Activated CD8-positive, alpha-beta memory T cell treated with anti-CD3 and anti-CD28 coated beads, Interleukin-2, amount 50 U/mL, for 4 hours (primary cell): Measurements from ENCODE around the gene CRADD.

Experiments used
- DNase-seq: peaks from one replicate; pipeline ENCODE4 v3.0.0-alpha.2; 2020

The CRADD gene

DNA sequence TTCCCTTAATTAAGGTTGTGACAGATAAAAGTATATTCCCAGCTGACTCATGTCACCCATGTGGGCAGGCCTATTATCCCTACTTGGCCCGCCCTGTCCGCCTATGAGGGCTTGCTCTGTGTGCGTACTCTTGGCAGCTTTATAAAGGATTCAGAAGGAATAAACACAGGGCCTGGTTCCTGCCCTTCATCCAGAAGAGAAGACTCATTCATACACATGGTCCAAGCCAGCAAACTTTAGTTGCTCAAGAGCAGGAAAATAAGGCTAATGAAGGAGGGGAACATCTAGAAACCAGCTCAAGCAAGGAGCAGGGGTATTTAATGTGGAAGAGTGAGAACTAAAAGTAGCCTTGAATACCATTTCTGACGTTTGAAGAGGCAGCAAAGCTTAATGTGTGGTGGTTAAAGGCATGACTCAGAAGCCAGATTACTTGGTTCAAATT lies 141.9 kb downstream of the CRADD start:
- DNase-seq, result no peak

DNA sequence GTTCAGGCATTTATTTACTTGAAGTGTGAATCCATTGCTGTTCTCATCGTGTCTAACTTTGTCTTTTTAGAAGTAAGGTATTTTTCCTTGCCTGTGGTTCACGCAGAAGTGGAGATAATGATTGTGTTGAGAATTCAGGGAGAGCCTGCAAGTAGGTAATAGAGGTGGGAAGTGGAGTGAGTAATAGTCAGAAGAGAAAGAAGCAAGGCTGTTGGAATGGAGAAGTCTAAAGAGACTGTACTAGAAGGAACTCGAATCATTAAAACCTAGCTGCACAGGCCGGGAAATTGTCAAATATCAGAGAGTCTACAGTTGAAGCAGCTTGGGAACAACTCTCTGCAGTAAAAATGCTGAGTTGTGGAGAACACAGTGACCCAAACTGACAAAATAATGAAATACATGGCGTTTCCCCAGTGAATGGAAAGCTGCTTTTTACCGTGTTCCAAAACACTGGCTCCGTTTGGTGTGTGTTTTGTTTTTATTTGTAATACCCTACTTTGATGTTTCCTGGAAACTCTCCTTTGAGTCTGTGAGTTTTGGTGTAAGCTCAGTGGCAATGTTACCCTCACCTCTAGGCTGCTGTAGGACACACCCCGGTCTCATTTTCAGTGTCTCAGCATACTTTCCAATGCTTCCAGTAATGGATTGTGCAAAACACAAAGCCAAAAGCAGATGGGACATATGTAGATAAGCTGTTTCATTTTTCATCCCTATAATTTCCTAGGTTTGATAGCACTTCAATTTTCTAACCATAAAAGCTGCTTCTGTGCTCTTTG lies 146.6 kb downstream of the CRADD start:
- no peak for DNase-seq

DNA sequence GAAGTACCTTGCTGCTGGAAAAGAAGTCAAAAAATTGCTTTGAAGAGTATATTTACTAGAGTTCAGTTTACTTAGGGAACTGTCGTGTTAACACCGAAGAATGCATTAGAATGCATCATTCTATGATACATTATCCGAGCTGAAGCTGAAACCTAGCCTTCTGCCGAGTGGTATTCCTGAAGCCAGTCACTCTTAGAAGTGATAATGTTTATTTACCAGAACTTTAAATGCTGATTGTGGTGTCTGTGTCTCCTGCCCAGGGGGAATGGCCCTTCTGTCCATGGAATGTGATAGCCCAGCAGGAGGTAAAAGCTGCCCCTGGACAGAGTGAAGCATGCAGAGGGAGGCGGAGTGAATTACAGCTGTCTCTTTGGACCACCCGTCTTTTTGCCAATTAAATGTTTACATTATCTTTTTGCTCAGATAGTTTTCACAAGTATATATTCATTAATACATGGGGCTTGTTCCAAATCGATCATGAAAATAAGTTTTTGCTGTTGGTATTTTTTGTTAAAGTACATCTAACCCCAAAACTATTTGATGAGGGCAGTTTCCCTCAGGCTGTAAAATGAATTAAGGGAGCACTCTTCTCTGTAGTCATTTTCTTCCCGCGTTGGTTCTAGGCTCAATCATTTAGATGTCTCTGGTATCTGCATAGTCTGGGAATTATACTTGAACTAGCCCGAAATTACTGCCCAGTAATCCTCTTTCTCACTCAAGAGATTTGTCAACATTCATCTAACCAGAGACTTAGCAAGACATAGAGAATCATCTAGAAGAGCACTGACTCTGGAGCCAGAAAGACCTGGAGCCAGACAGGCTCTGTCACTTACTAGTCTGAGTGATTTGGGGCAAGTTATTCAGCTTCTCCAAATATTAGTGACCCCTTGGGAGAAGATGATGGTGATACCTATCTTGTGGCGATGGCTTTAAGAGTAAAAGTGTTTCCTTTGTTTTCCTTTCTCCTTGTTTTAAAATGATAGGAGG lies 147.6 kb downstream of the CRADD start:
- no peak for DNase-seq

DNA sequence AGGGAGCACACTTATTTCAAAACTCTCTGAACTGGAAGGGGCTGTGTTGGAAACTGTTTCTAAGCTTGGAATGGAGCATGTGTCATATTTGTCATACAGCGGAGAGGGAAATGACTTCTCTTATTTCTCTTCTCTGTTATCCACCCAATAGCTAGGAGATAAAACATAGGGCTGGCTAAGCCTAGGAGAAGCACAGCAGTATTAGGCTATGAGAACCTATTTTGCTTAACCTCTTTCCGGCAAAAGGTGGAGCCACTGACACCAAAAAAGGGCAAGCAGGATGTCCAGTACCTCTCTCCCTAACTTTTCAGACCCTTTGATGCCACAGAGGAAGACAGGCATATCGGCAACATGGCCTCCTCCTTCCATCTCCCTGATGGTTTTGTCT lies 148.3 kb downstream of the CRADD start:
- DNase-seq, result no peak

DNA sequence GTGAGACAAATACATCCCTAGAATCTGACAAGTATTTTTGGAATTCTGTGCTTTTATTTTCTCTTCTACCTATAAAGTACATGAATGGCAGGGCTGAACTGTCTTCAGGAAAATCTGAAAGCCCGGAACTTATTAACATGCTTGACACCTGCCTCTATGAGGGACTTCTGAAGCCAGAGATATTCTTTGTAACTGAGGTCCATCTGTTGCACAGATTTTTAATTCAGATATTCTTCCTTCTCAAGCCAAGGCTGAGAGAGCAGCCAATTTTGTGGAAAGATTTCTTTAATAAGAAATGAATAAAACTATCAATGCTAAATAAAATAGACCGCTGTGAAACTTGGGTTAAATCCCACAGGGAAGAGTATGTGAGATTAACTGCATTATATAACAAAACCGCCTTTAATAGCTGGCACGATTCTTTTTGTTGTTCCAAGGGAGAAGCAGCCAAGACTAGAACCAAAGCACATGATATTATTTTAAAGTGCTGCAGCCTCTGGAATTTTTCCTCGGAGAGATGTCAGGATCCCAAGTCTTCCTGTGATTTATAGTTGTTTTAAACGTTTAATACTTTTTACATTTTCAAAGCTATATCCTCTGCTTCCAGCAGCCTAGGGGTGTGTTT lies 148.9 kb downstream of the CRADD start:
- DNase-seq, result no peak

DNA sequence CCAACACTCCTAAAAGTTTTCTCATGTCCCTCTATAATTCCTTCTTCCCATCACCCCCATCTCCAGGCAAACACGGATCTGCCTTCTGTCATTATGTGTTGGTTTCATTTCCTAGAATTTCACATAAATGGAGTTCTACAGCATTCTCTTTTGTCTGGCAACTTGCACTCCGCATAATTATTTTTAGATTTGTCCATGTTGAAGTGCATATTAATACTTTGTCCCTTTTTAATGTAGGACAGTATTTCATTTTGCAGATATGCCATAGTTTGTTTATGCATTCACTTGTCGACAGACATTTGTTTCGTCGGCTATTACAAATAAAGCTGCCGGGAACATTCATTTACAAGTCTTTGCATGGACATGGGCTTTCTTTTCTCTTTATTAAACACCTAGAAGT lies 150.0 kb downstream of the CRADD start:
- no peak for DNase-seq

DNA sequence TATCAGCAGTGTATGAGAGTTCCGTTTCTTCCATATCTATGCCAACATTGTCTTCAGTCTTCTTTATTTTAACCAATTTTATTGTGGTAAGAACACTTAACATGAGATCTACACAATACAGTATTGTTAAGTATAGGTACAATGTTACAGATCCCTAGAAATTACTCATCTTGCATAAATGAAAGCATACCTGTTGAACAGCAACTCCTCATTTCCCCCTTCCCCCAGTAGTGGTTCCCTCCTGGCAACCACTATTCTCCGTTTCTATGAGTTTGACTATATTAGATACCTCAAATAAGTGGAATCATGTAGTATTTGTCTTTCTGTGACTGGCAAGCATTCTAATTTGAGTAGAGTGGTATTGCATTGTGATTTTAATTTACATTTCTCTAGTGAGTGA lies 150.5 kb downstream of the CRADD start:
- DNase-seq, result no peak

DNA sequence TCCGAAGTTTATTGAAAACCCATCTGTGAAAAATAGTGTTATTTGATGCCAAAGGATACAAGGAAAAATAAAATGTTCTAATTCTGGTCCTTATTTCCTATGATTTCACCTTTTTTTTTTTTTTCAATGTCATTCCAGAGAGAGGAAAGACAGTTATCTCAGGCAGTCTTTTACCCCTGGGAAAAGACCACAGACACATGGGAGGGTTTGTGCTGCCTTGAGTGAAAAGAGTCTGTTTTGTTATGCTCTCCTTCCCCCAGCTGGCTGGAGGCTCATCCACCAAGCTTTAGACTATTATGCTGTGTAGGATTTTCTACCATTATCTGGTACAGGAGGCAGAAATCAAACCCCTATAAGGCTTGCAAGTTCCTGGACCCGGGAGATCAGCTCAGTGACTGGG lies 151.8 kb downstream of the CRADD start:
- no peak for DNase-seq

DNA sequence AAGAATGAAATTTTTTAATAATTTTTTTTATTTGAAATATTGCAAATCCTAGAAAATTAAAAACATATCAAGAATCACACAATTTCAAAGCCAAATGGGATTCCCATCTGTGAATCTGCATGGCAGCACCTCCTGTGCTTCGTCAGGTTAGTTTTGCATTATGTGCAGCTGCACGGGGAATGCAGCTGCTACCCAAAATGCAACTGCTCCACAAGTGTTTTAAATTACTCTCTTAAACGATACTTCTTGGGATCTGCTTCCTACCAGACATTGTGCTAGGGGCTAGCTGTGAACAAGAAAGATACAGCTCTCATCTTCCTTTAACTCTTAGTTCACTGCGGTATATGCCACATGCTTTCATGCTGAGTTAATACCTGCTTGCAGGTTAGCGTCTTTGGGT lies 154.2 kb downstream of the CRADD start:
- no peak for DNase-seq

DNA sequence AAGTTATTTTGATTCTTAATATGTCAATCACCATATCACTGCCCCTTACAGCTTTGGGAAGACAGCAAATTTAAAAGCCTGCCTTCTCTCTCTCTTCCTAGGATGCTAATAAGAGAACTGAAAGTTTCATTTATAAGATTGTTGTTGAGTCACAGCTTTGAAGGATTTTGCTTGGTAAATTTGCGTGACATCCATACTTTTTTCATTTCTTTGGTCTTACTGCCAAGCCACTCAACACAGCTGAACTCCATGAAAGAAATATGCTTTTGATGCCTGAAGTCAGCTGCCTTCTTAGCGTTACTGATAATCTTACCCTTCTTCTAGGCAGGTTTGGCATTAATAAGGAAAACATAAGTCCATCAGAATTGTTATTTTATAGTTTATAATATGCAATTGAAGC lies 155.0 kb downstream of the CRADD start:
- DNase-seq, result no peak

DNA sequence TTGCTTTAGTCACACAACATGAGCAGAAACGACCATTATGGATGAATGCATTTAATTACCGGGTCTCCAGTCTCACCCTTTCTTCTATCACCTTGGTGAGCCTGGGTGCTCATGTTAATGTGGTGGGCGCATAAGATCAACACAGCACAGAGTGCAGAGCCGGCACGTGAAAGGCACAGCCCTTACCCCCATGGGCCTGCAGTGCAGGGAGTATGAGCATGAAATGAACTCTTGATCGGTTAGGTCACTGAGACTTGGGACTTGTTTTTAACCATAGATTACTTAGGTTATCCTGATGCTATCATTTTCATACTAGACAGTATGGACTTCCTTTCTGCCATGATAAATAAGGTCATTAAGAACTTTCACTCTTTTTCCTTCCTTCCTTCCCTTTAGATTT lies 156.8 kb downstream of the CRADD start:
- no peak for DNase-seq

DNA sequence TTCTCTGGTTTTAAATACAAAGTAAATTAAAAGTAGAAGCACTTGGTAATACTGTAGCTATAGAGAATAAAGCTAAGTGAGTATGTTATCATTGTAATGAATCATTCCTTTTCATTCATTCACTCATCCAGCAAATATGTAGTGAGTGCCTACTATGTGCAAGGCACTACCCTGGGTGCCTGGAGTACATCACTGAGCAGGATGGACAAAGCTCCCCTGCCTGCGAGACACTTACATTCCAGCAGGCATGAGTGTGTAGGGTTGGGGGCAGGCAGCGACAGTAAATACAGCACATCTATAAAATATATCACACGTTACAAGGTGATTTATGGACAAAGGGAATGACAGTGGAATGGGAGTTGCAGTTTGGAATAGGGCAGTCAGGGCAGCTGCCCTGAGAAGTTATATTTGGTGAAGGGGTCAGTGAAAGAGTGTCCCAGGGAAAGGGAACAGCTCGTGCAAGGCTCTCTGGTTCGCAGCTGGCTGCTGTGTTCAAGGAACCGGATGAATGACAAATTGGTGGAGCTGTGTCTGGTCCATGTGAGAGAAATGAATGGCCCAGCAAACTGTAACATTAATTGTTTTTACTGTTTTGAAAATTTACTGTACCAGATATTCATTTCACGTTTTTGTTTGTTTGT lies 159.6 kb downstream of the CRADD start:
- no peak for DNase-seq

DNA sequence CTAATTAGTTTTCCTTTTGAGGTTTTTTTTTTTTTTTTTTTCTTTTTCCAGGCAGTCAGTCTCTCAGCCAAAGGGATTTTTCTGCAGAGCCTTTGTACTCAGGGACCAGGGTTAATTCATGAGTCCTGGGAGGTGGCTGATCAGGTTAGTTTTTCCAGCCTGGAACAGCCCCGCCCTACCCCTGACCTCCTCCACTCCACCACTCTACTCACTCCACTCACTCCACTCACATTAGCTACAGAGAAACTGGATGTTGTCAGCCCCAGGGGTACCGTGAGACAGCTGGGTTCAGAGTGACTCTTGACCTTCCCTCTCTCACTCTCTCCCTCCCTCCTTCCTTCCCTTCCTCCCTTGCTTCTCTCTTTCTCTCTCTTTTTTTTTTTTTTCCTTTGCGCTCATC lies 161.0 kb downstream of the CRADD start:
- no peak for DNase-seq

DNA sequence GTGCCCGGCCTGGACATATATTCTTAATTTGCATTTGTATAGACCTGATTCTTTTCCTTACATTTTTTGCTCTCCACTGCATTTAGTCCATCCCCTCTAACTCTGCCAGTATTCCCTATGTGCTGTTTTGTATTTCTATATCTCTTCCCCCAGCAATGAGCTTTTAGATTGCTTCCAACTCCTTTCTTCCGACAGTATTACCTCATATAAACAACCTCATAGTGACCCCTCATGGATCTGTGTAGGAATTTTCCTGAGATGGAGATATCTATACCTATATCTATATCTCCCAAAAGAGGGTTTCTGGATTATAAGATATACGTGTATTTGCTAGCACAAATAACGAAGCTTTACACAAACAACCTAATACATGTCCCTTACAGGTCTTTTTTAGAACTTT lies 161.9 kb downstream of the CRADD start:
- DNase-seq, result no peak

DNA sequence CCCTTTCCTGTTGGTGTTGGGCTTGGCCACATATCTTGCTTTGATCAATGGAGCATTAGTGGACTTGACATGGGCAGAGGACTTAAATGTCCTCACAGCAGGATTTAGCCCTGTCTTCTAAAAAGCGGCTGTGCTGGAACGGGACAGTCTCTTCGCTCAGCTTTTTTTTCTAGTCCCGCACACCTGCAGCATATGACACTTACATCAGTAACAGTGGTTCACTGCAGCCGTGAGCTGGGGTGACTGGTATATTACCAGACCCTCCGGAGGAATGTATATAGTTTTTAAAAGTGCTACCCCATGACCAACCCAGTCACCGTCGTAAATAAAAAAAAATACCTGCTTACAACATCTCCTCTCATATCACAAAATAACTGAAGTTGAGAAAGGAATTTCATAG lies 164.5 kb downstream of the CRADD start:
- DNase-seq, result no peak

DNA sequence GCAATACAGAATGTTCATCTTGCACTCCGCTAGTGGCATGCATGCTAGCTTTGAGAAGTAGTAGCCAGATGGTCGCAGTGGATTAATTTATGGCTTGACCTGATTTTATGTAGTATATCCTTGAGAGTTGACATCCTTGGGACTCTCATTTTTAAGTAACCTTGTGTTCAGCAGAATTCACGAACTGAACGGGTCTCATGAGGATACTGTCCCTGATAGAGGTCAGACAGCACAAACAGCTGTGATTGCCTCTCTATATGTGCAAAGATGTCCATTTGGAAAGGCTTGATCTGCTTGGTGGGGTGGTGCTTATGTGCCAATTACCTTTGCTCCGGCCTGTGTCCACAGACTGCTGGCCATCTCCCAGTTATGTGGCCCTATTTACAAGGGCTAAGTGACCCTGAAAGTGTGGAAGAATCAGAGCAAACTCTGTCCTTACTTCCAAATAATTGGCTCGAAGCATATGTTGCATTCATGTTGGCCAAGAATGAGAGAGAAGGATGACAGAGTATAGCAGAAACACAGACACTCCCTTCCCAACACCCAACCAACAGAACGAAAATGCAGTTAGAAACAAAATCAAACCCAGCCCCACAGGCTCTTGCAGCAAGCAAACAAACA lies 167.1 kb downstream of the CRADD start:
- no peak for DNase-seq

DNA sequence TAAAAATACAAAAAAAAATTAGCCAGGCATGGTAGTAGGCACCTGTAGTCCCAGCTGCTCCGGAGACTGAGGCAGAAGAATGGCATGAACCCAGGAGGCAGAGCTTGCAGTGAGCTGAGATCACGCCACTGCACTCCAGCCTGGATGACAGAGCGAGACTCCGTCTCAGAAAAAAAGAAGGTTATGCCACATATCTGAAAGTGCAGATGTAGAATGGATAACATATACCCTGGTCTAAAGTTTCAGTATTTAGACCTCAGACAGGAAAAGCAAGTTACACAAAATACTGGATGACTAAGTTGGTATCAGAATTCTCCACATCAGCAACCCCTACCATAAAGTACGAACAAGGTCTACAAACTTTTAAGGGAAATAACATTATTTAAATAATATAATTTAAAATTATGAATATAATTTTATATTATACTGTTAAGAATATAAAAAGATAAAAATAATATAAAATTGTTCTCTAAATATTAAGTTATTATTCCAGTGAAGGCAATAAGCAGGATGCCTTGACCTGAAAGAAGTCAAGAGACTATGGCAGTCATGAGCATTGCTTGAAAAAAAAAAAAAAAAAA lies 169.9 kb downstream of the CRADD start:
- DNase-seq, result no peak

DNA sequence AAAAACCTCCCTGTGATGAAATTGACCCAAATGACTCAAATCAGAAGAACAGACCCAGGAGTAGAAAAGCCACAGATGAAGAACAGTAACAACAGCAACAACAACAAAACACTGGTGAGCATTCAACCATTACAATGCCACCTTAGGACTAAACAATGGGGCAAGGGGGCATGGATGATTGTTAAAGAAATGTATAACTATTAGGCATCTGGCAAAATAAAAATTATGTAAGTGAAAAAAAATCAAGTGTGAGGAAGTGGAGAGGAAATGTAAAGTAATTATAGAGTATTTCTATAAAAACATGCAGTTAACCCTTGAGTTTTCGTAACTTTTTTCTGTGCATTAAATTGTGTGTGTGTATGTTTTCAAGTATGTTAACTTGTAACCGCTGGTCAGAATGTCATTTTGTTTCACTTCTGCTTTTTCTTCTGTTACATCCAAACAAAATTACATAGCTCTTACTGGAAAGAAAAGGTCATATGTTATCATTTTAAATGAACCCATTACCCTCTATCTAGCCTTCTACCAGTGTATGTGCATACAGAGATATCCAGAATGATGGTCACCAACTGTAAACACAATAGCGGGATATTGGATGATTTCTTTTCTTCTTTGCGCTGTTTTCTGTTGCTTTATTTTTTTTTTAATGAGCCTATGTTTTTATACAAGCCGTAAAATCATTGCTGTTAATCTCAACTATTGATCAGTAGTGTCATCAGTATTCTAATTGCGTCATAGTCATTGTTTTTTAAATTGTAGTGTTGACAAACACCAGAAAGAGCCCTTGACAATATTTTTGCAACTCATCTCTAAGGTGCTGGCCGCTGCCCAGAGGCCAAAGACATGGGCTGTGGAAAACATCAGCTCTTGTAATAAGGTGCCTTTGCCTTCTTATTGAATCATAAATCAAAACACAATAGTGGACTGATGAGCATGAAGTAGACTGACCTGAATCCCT lies 170.6 kb downstream of the CRADD start:
- DNase-seq, result no peak

DNA sequence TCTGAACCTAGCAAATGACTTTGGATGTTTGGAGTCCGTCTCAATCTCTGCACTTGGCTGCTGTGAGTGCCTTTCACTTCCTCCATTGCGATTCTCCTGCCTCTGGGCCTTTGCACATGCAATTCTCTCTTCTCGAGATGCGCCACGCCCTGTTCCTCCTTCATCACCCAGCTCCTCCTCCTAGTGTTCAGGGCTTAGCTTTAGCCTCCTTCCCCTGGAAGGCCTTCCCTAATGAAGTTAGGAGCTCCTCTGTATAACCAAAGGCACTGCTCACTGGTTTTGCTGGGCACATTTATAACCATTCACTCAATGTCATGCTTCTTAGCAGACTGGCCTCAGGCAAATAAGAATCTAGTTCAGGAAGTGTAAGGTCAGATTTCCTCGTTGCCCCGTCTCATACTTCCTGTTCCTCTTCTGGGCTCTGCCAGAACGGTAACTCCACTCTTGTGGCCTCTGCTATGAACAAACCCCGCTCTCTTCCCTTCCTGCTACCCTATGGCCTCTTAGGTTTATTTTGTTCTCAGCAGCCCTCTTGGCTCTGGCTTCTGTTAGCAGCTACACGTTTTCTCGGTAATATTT lies 171.4 kb downstream of the CRADD start:
- no peak for DNase-seq

DNA sequence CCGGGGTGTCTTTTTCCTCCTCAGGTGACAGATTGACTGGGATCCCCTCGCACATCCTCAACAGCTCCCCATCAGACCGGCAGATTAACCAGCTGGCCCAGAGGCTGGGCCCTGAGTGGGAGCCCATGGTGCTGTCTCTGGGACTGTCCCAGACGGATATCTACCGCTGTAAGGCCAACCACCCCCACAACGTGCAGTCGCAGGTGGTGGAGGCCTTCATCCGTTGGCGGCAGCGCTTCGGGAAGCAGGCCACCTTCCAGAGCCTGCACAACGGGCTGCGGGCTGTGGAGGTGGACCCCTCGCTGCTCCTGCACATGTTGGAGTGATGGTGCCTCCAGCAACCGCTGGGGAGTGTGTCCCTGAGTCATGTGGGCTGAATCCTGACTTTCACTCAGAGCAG lies 172.8 kb downstream of the CRADD start:
- no peak for DNase-seq
